Nephron (organoid): ENCODE results near the gene SUN2.

ENCODE experiments used
- H3K27ac Mint-ChIP-seq, 3 experiments: 2 replicates each; pipeline ENCODE4 v1.8.0; 2020; ENCODE audit warnings: mixed read lengths in 3 of 3, mild to moderate bottlenecking in 2 of 3, moderate library complexity in 1 of 3
- H3K27me3 Mint-ChIP-seq: 2 replicates; pipeline ENCODE4 v1.8.0; 2021; ENCODE audit warnings: low read depth, mild to moderate bottlenecking, moderate library complexity, mixed read lengths
- H3K36me3 Mint-ChIP-seq: 2 replicates; pipeline ENCODE4 v1.8.0; 2020; ENCODE audit warnings: low read depth, mixed read lengths
- H3K4me1 Mint-ChIP-seq: 2 replicates; pipeline ENCODE4 v1.8.0; 2020; ENCODE audit warnings: mixed read lengths
- H3K4me3 Mint-ChIP-seq, 3 experiments: 2 replicates each; pipeline ENCODE4 v1.8.0; 2020; ENCODE audit warnings: mild to moderate bottlenecking in 3 of 3, mixed read lengths in 3 of 3, moderate library complexity in 2 of 3
- H3K9me3 Mint-ChIP-seq: 2 replicates; pipeline ENCODE4 v1.8.0; 2020; ENCODE audit warnings: mixed read lengths
- CTCF ChIP-seq, 3 experiments: fragments of 200-600 bp; sonication (generic); IDR thresholded peaks; one replicate each; pipeline ENCODE4 v1.5.0; 2021; ENCODE audit warnings: antibody characterized with exemption in 3 of 3; ENCODE audit not compliant: unreplicated experiment in 3 of 3

The SUN2 gene

DNA sequence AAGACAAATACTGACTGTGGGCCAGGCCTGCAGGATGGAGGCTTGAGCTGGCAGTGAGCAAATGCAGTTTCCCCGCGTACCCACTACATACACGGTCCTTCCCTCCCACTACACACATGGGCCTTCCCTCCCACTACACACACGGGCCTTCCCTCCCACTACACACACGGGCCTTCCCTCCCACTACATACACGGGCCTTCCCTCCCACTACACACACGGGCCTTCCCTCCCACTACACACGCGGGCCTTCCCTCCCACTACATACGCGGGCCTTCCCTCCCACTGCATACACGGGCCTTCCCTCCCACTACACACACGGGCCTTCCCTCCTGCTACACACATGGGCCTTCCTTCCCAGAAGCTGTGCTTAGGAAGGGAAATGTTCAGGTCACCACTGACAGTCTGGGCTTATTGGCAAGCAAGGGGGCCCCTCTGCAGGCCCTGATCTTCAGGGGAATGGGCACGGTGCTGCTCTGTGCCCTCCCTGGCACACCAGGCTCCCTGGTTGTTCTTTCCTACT, 27.4 kb upstream of the SUN2 start:
- Mint-ChIP-seq H3K9me3 (no peaks in the 10 kb centered on the region), H3K4me1 (peaks cover 48% of the 10 kb centered on the region), H3K4me3 (no peak overlapping the region), H3K36me3 (peaks cover 29% of the 10 kb centered on the region), H3K27me3 (no peaks in the 10 kb centered on the region), H3K27ac (peak overlapping the region; percentile 85 to 91 (median 89))
- no peak for TF ChIP-seq CTCF (IDR thresholded peaks at IDR 0.05; ENCODE audit: unreplicated experiment in 3 of 3)

GRCh38 chr22:38782402-38783094, 26.8 kb upstream of the SUN2 start:
- Mint-ChIP-seq H3K36me3 (peaks cover 30% of the 10 kb centered on the region), H3K4me1 (peaks cover 42% of the 10 kb centered on the region), H3K9me3 (no peaks in the 10 kb centered on the region), H3K27ac (peak overlapping the region; percentile 85 to 91 (median 89)), H3K4me3 (no peak overlapping the region), H3K27me3 (no peaks in the 10 kb centered on the region)
- no peak for TF ChIP-seq CTCF (IDR thresholded peaks at IDR 0.05; ENCODE audit: unreplicated experiment in 3 of 3)

DNA sequence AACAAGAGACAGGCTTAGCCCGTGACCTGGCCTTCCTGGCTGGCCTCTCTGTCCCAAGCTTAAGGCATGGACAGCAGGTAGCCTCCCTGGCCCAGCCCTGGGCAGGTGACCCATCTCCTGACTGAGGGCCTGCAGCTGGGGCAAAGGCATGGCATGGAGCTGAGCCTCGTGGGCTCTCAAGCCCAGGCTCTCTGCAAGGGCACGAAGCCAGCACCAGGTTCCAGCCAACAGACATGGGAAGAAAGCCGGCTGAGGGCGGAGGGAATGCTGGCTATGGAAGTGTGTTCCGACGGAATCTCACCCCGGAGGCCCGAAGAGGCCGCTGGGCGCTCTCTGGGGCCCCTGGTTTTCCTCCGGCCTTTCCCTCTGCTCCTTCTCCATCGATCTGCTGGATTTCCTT, 25.2 kb upstream of the SUN2 start:
- H3K4me3 Mint-ChIP-seq = no peak overlapping the region
- peaks cover 30% of the 10 kb centered on the region for H3K36me3 Mint-ChIP-seq
- H3K4me1 Mint-ChIP-seq = peaks cover 35% of the 10 kb centered on the region
- peaks cover 3% of the 10 kb centered on the region for H3K27me3 Mint-ChIP-seq
- H3K27ac Mint-ChIP-seq = no peak overlapping the region
- TF ChIP-seq CTCF (IDR thresholded peaks at IDR 0.05; ENCODE audit: unreplicated experiment in 3 of 3) = no peak
- no peaks in the 10 kb centered on the region for H3K9me3 Mint-ChIP-seq

- H3K27ac Mint-ChIP-seq = no peak overlapping the region
- peaks cover 7% of the 10 kb centered on the region for H3K4me1 Mint-ChIP-seq
- peaks cover 3% of the 10 kb centered on the region for H3K27me3 Mint-ChIP-seq
- no peaks in the 10 kb centered on the region for H3K9me3 Mint-ChIP-seq
- H3K4me3 Mint-ChIP-seq = no peak overlapping the region
- TF ChIP-seq CTCF (IDR thresholded peaks at IDR 0.05; ENCODE audit: unreplicated experiment in 3 of 3) = no peak
- H3K36me3 Mint-ChIP-seq = peaks cover 23% of the 10 kb centered on the region
These were observed 21.4 kb upstream of the SUN2 start for GRCh38 chr22:38777087-38777671.

GRCh38 chr22:38776086-38776485, 20.3 kb upstream of the SUN2 start:
- Mint-ChIP-seq H3K4me3 (no peak overlapping the region), H3K27ac (no peak overlapping the region), H3K36me3 (peaks cover 13% of the 10 kb centered on the region), H3K27me3 (peaks cover 6% of the 10 kb centered on the region), H3K9me3 (no peaks in the 10 kb centered on the region), H3K4me1 (peaks cover 4% of the 10 kb centered on the region)
- TF ChIP-seq CTCF (IDR thresholded peaks at IDR 0.05; ENCODE audit: unreplicated experiment in 3 of 3) = no peak

GRCh38 chr22:38775656-38776055, 19.9 kb upstream of the SUN2 start:
- H3K9me3 Mint-ChIP-seq = no peaks in the 10 kb centered on the region
- no peak for TF ChIP-seq CTCF (IDR thresholded peaks at IDR 0.05; ENCODE audit: unreplicated experiment in 3 of 3)
- peaks cover 13% of the 10 kb centered on the region for H3K36me3 Mint-ChIP-seq
- H3K27ac Mint-ChIP-seq = no peak overlapping the region
- H3K4me1 Mint-ChIP-seq = peaks cover 4% of the 10 kb centered on the region
- H3K27me3 Mint-ChIP-seq = peaks cover 9% of the 10 kb centered on the region
- no peak overlapping the region for H3K4me3 Mint-ChIP-seq
